Epithelial cell of umbilical artery (primary cell): ENCODE data around the gene TAOK1. TPM values are rescaled to one million over a fixed set of nuclear protein-coding genes. Genes with fewer than 3 reads are reported as not detected.

Experiments used
- total RNA-seq: library from RNA; depleted of rRNA; stranded (reverse); fragments of >200 nt; gene quantifications from 2 replicates; pipeline ENCODE4 v1.2.3, GENCODE V29; 2014

The TAOK1 gene
- total RNA-seq: 38.7 and 57.3 TPM in 2 replicates

DNA sequence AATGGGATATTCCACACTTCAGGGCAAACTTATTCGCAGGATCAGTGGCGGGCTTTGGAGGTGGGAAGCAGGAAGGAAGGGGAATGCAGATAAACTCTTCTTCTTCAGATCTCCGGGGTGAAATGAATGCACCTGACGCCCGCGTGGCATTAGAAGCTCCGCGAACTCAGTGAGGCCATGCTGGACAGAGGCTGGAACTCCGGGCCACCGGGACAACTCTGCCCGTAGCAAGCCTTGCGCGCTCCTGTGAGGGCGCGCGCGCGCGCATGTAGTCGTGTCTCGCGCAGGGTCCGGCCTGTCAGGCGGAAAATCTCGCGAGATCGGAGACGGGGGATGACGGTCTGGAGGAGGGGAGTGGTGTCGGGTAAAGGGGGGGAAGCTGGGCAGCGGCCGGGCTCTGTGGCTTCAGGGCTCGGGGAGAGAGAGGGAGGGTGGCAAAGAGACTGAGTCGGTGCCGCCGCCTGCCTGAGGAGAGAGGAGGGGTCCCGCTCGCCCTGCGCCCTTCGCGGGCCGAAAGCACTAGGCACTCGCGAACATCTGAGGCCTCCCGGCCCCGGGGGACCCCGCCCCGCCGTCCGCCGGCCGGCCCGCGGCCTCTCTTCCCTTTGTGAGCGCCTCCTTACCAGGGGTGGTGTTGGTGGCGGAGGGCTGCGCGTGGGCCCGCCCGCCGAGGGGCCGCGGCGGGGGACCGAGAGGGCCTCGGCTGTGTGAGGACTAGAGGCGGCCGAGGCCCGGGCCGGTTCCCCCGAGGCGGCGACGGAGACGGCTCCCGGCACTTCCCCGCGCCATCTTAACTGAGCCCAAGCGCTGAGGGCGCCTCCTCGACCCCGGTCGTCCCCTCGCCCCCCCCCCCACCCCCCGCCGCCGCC is at the start of gene TAOK1:
TSS of gene TAOK1 (plus strand) at position 382 of the 869 bp plus-strand sequence. CDS start 61,186 bp downstream, outside the sequence.

DNA sequence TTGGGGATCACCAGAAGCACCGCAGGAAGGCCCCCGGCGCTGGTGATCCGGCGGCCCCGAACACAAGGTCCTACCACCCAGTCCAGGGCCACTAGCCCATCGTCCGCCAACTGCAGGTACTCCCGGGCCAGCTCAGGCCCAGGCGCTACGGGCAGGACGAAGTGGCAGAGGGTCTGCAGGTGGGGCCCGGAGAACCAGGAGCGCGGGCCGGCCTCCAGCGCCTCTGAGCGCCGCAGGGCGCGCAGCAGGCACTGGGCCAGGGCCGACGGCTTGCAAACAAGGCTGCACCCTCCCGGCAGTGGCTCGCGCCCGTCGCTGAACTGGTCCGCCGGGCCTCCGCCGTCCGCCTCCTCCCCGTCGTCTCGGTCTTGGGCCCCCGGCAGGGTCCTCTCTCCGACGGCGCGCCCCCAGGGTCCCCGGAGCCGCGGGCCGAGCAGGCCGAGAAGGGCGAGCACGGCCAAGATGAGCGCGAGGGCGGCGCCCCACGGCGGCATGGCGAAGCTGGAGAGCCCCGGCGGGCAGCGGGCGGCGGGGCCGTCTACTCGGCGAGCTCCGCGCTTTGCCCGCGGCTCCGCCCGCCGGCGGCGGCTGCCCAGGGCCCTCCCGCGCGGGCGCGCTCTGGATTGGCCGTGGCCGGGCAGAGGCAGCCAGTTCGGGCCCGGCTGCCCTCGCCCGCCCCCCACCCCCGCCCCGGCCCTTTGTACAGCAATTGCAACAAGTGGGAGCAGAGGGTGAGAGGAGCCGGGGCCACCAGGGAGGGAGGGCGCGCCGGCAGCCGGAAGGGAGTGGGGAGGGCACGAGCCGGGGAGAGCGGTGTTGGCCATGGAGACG is 176.5 kb downstream of the TAOK1 start, which contains the start of gene ABHD15:
TSS of gene ABHD15 (minus strand) at position 565 of the 831 bp plus-strand sequence. CDS start at position 494, 71 bp downstream.

DNA sequence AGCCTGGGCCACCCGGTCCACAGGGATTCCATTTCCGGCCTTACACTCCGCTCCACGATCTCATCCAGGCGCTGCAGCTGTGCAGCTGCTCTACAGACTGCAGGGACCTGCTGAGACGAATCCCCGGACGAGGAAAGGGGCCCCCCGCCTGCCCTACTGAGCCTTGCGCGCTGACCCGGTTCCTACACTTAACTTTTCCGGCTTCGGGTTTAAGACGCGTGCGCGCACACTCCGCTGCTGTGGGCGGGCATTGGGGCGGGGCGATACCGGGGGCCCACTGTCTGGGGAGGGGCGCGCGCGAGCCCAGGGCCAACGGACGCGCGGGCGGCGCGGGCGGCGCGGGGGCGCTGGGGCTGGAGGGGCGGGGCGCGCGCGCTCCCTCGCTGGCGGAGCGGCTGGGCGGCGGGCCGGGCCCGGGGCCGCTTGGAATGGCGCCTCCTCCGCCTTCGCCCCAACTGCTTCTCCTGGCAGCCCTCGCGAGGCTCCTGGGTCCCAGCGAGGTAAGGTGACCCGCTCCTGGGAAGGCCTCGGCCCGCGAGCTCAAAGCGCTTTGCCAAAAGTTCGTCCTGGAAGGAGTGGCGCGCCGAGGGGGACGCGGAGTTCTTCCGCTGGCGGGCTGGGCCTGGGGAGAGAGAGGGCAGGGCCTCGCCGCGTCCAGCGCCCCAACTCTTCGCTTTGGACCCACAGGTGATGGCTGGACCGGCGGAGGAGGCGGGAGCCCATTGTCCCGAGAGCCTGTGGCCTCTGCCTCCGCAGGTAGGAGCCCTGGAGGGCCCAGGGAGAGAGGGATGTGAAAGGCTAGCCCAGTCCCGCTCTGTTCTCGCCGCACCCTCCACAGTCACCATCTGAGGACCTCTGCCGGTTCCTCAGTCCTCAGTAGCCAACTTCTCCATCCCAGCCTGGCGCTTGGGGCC is 178.4 kb downstream of the TAOK1 start, which contains the start of gene TP53I13:
TSS of gene TP53I13 (plus strand) at position 371 of the 914 bp plus-strand sequence. CDS start at position 429, 58 bp downstream.

DNA sequence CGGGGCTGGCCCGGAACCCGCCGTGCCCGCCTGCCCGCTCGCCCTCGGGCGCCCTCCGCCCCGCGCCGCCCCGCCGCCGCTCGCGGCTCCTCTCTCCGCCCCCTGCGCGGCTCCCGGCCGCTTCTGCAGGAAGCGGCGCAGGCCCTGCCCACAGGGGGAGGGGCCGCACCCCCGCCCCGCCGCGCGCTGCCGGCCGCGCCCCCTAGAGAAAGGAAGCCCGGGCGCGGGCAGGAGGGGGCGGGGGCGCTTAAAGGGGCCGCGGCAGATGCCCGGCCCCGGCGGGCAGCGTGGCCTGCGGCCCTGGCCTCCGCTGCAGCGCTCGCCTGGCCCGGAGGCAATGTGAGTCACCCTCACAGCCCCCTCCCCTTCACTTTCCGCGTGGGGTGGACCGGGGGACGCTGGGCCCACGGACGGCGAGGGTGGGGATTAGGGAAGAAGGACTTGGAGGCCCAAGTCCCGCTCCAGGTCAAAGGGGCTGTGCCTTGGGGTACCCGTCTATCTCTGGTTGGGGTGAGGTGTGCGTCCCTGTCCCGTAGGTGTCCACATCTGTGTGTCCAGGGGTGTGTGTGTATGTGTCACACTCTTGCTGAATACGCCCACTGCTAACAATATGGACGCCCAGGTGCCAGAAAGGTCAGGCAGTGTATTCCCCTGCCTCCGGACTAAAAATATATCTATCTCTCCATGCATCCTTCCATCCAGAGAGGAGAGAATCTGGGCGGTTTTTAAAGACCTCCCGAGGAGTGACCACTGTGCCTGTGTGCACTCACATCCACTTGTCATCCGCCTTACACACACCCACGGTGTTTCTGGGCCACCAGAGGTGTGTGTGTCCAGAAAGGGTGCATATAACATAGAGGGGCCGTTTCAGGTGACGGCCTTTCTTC is 199.6 kb downstream of the TAOK1 start, which contains the start of gene GIT1:
TSS of gene GIT1 (minus strand) at position 125 of the 887 bp plus-strand sequence. CDS start 270 bp downstream, outside the sequence.

DNA sequence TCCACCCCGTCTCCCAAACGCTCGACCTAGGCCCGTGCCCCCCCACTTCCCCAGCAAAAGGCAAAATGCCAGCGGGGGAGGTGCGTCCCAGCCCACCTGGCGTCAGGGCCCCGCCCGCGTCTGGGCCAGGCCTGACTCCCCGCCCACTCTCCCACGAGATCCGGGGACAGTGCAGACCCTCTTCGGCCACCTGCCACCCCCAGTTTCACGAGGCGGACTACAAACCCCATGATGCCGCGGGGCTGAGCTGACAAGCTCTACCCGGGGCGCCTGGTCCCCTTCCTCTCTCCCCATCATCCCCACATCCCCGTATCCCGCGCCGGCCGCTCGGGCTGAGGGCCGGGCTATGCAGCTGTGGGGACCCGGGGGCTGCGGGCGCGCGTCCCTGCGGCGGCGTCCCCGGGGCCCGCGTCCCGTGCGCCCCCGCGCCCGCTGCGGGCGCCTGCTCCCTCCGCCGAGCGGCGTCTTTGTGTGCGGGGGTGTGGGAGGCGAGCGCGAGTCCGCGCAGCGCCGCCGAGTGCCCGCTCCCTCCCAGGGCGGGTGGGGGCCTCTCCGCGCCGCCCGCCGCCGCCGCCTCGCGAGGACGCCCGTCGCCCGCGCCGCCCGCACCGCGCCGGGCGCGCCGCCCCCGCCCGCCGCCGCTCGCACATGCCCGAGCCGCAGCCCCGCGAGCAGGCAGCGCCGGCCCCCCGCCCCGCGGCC is 202.8 kb downstream of the TAOK1 start, which contains the start of gene ANKRD13B:
TSS of gene ANKRD13B (plus strand) at position 283 of the 702 bp plus-strand sequence. CDS start 490 bp downstream, outside the sequence.

Other genes with a start within 250 kb of the TAOK1 start
- gene MYO18A, start 210.0 kb upstream of the TAOK1 start, total RNA-seq: 8.1 and 21.1 TPM in 2 replicates
- gene CRYBA1, start 143.5 kb upstream of the TAOK1 start, total RNA-seq: not detected in 2 replicates
- gene NUFIP2, start 96.2 kb upstream of the TAOK1 start, total RNA-seq: 25.0 and 38.0 TPM in 2 replicates
- 6.8 and 7.6 TPM in 2 replicates for gene ABHD15, start 176.7 kb downstream of the TAOK1 start, total RNA-seq
- gene TP53I13, start 178.3 kb downstream of the TAOK1 start, total RNA-seq: 49.8 and 50.0 TPM in 2 replicates
- gene GIT1, start 199.3 kb downstream of the TAOK1 start, total RNA-seq: 33.1 and 36.6 TPM in 2 replicates
- 5.5 and 6.2 TPM in 2 replicates for gene ANKRD13B, start 202.8 kb downstream of the TAOK1 start, total RNA-seq
- 2.9 and 4.0 TPM in 2 replicates for gene CORO6, start 232.5 kb downstream of the TAOK1 start, total RNA-seq